ENCODE measurements around the gene LGALS9B.
"Not testable (repeated sequence)": the region's sequence is repeated elsewhere in the genome, so short reads cannot be mapped to it uniquely, and the experiment has no call there.

The LGALS9B gene

GRCh38 chr17:20494735-20495134 is 27.4 kb upstream of the LGALS9B start:
- H3K9me3 ChIP-seq (ENCODE audit: control insufficient read depth, insufficient read depth, low read length); H3K36me3 ChIP-seq (ENCODE audit: control insufficient read depth, insufficient read depth, low read length): not testable (repeated sequence)
- no CpG with 5 or more reads among the region's 9 CpGs for WGBS (ENCODE audit: insufficient coverage, insufficient read length)

DNA sequence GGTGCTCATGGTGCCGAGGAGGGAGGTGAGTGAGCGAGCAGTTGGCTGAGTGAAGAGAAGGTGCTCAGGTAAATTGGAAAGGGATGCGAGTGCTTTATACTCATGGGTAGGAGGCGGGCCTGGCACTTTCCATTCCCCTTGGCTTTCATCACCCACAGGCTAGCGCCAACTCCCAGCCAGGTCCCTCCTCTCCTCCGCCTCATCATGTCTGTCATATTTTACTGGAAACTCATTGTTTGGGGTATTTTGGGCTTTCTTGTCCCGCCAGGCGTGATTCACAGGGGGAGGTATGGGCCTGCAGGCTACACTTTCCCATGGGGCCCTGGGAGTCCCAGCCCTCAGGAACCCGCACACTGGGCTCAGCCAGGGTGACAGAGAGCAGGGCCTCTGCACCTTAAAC is 26.8 kb upstream of the LGALS9B start:
- not testable (repeated sequence) for H3K4me3 ChIP-seq (ENCODE audit: low read length); H3K27me3 ChIP-seq (ENCODE audit: control insufficient read depth, insufficient read depth, low read length); H3K9me3 ChIP-seq (ENCODE audit: control insufficient read depth, insufficient read depth, low read length); DNase-seq (ENCODE audit: low read depth, low spot score); H3K27ac ChIP-seq (ENCODE audit: low read length); H3K4me1 ChIP-seq (ENCODE audit: control insufficient read depth, insufficient read depth, low read length); H3K36me3 ChIP-seq (ENCODE audit: control insufficient read depth, insufficient read depth, low read length)
- WGBS (ENCODE audit: insufficient coverage, insufficient read length), result no CpG with 5 or more reads among the region's 9 CpGs

More at GRCh38 chr17:20494735-20495134, 27.4 kb upstream of the LGALS9B start:
- H3K27me3 ChIP-seq (ENCODE audit: control insufficient read depth, insufficient read depth, low read length); H3K4me1 ChIP-seq (ENCODE audit: control insufficient read depth, insufficient read depth, low read length); H3K4me3 ChIP-seq (ENCODE audit: low read length); H3K27ac ChIP-seq (ENCODE audit: low read length); DNase-seq (ENCODE audit: low read depth, low spot score): not testable (repeated sequence)

- H3K4me3 ChIP-seq (ENCODE audit: low read length); DNase-seq (ENCODE audit: low read depth, low spot score); H3K9me3 ChIP-seq (ENCODE audit: control insufficient read depth, insufficient read depth, low read length); H3K27me3 ChIP-seq (ENCODE audit: control insufficient read depth, insufficient read depth, low read length); H3K36me3 ChIP-seq (ENCODE audit: control insufficient read depth, insufficient read depth, low read length); H3K4me1 ChIP-seq (ENCODE audit: control insufficient read depth, insufficient read depth, low read length); H3K27ac ChIP-seq (ENCODE audit: low read length): not testable (repeated sequence)
- no CpG with 5 or more reads among the region's 8 CpGs for WGBS (ENCODE audit: insufficient coverage, insufficient read length)
Observed at GRCh38 chr17:20492971-20493370, 25.6 kb upstream of the LGALS9B start.

- not testable (repeated sequence) for DNase-seq (ENCODE audit: low read depth, low spot score); H3K36me3 ChIP-seq (ENCODE audit: control insufficient read depth, insufficient read depth, low read length); H3K4me3 ChIP-seq (ENCODE audit: low read length); H3K27ac ChIP-seq (ENCODE audit: low read length); H3K27me3 ChIP-seq (ENCODE audit: control insufficient read depth, insufficient read depth, low read length); H3K4me1 ChIP-seq (ENCODE audit: control insufficient read depth, insufficient read depth, low read length); H3K9me3 ChIP-seq (ENCODE audit: control insufficient read depth, insufficient read depth, low read length)
- WGBS (ENCODE audit: insufficient coverage, insufficient read length), result no CpG with 5 or more reads among the region's 6 CpGs
Observed at GRCh38 chr17:20492099-20492498, 24.8 kb upstream of the LGALS9B start.

GRCh38 chr17:20484930-20485329 is 17.6 kb upstream of the LGALS9B start:
- H3K4me1 ChIP-seq (ENCODE audit: control insufficient read depth, insufficient read depth, low read length); H3K4me3 ChIP-seq (ENCODE audit: low read length); H3K27me3 ChIP-seq (ENCODE audit: control insufficient read depth, insufficient read depth, low read length); H3K27ac ChIP-seq (ENCODE audit: low read length); H3K9me3 ChIP-seq (ENCODE audit: control insufficient read depth, insufficient read depth, low read length); H3K36me3 ChIP-seq (ENCODE audit: control insufficient read depth, insufficient read depth, low read length); DNase-seq (ENCODE audit: low read depth, low spot score): not testable (repeated sequence)
- WGBS (ENCODE audit: insufficient coverage, insufficient read length), result no CpG with 5 or more reads among the region's 6 CpGs

DNA sequence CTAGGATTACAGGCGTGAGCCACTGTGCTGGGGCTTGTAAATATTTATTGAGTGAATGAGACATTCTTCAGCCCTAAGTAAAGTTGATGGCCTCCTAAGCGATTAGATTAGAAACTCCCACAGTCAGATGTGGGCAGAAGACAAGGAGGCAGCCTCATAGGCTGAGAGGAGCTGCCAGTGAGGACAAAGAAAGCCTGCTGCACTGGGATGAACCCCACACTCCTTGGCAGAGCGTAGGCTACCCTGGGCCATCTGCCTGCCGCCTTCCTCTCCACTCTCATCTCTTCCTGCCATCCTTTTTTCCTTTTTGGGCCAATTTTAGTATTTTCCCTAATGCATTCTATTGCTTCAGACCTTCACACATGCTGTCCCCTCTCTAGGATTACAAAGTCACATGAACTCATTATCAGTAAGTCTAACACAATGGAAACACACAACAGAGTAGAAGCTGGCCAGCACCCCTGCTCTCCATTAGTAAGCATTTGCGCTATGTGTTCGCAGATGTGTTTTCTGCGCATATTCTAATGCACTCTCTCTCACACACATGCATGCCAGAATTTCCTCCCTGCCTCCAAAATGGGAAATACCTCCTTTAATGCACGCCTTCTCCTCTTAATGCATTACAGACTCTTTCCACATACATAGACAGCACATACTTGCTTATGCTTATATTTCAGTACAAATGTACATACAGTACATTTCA is 12.7 kb upstream of the LGALS9B start:
- WGBS (ENCODE audit: insufficient coverage, insufficient read length), result no CpG with 5 or more reads among the region's 8 CpGs
- H3K4me3 ChIP-seq (ENCODE audit: low read length); H3K4me1 ChIP-seq (ENCODE audit: control insufficient read depth, insufficient read depth, low read length); DNase-seq (ENCODE audit: low read depth, low spot score); H3K36me3 ChIP-seq (ENCODE audit: control insufficient read depth, insufficient read depth, low read length); H3K9me3 ChIP-seq (ENCODE audit: control insufficient read depth, insufficient read depth, low read length); H3K27ac ChIP-seq (ENCODE audit: low read length); H3K27me3 ChIP-seq (ENCODE audit: control insufficient read depth, insufficient read depth, low read length): not testable (repeated sequence)

DNA sequence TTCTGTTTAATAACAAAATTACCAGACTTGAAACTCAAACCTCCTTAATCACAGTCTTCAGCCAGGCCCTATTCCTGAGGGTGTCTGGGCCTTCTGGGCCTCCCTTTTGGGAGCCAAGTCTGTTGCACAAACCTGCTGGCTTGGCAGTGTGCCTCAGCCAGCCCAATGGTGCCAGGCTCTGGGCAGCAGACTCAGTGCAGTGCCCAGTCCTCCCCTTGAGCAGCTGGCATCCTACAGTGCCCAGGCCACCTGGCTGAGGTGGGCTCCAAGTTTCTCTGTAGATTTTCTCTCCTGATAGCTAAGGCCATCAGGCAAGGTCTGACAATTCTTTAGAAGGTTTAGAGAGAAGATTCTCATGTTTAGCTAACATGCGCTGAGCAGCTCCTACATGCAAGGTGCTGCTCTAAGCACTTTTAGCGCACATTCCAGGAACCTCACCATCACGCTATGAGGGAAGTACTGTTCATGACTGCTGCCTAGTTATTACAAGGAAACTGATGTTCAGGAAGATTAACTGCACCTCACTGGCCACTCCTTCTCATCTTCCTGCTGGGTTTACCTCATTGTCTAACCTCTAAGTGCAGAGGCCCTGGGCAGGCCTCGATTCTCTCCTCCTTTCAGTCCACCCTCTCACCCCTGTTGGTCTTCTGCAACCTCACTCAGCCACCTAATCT is 10.2 kb upstream of the LGALS9B start:
- H3K27ac ChIP-seq (ENCODE audit: low read length); DNase-seq (ENCODE audit: low read depth, low spot score); H3K9me3 ChIP-seq (ENCODE audit: control insufficient read depth, insufficient read depth, low read length); H3K27me3 ChIP-seq (ENCODE audit: control insufficient read depth, insufficient read depth, low read length); H3K36me3 ChIP-seq (ENCODE audit: control insufficient read depth, insufficient read depth, low read length); H3K4me3 ChIP-seq (ENCODE audit: low read length); H3K4me1 ChIP-seq (ENCODE audit: control insufficient read depth, insufficient read depth, low read length): not testable (repeated sequence)
- no CpG with 5 or more reads among the region's 4 CpGs for WGBS (ENCODE audit: insufficient coverage, insufficient read length)

DNA sequence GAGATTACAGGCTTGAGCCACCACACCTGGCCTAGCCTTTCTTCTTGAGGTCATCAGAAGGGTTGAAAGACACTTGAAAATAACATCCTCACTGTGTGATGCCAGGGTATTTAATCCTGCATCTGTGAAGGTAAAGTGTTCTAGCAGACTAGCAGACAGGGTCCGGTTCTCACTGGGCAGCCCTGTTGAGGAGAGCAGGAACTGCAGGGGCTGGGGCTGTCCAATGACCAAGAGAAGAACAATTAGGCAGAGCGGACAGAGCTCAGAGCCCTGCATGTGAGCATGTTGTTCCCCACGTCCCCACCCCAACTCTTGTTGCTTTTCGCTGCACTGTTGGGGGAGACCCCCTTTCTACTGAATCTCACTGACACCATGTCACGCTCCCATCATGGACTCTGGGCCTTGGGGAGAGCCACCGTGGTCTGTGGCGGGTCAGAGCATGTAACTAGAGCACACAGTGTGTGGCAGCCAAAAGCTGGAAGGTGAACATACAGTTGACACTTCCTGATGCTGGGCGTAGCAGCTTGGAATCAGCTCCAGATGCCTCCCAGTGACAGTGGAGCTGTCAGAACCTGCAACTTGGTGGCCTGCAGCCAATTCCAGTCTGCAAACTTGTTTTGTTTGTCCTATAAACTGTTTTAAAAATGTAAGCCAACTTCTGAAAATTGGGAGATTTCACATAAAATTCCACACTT is 7.9 kb upstream of the LGALS9B start:
- not testable (repeated sequence) for H3K4me3 ChIP-seq (ENCODE audit: low read length); H3K9me3 ChIP-seq (ENCODE audit: control insufficient read depth, insufficient read depth, low read length); DNase-seq (ENCODE audit: low read depth, low spot score); H3K4me1 ChIP-seq (ENCODE audit: control insufficient read depth, insufficient read depth, low read length); H3K36me3 ChIP-seq (ENCODE audit: control insufficient read depth, insufficient read depth, low read length); H3K27me3 ChIP-seq (ENCODE audit: control insufficient read depth, insufficient read depth, low read length); H3K27ac ChIP-seq (ENCODE audit: low read length)
- WGBS (ENCODE audit: insufficient coverage, insufficient read length), result no CpG with 5 or more reads among the region's 8 CpGs

DNA sequence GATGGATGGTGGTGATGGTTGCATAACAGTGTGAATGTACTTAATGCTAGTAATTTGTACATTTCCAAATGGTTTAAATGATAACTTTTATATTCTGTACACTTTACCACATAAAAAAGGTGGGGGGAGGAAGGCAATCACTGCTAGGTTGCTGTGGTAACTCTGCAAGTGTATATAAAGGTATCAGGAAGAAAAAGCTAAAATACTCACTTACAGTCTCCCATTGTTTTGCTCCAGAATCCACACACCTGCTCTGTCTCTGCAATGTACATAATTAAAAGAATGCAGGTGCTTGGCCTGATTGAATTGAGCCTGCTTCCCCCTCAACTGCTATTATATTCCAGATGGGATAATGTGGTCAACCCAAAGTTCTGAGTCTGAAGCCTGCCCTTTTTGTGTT is 6.7 kb upstream of the LGALS9B start:
- H3K27ac ChIP-seq (ENCODE audit: low read length); H3K36me3 ChIP-seq (ENCODE audit: control insufficient read depth, insufficient read depth, low read length); H3K4me3 ChIP-seq (ENCODE audit: low read length); H3K4me1 ChIP-seq (ENCODE audit: control insufficient read depth, insufficient read depth, low read length); H3K9me3 ChIP-seq (ENCODE audit: control insufficient read depth, insufficient read depth, low read length); DNase-seq (ENCODE audit: low read depth, low spot score); H3K27me3 ChIP-seq (ENCODE audit: control insufficient read depth, insufficient read depth, low read length): not testable (repeated sequence)

DNA sequence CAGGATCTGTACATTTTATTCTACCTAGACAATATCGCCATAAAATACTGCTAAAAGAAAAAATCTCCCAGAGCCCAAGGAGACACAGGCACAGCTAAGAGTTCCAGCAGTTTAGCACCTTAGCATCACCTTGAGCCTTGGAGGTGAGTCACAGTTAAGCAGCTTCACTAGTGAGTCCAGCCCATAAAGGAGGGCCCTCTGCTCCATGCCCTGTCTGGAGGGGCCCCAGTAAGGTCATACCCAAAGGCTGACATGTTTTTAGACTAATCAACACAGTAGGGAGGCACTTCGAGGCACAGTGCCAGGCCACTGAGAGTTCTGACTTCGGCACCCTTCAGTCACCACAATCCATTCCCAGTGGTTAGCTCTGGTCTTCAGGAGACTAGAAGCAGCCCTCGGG is 2.6 kb upstream of the LGALS9B start:
- no CpG with 5 or more reads among the region's 4 CpGs for WGBS (ENCODE audit: insufficient coverage, insufficient read length)
- H3K4me1 ChIP-seq (ENCODE audit: control insufficient read depth, insufficient read depth, low read length); H3K36me3 ChIP-seq (ENCODE audit: control insufficient read depth, insufficient read depth, low read length); H3K27ac ChIP-seq (ENCODE audit: low read length); H3K27me3 ChIP-seq (ENCODE audit: control insufficient read depth, insufficient read depth, low read length); DNase-seq (ENCODE audit: low read depth, low spot score); H3K4me3 ChIP-seq (ENCODE audit: low read length); H3K9me3 ChIP-seq (ENCODE audit: control insufficient read depth, insufficient read depth, low read length): not testable (repeated sequence)

GRCh38 chr17:20469107-20469506 is 1.8 kb upstream of the LGALS9B start:
- no CpG with 5 or more reads among the region's 4 CpGs for WGBS (ENCODE audit: insufficient coverage, insufficient read length)

More at GRCh38 chr17:20469107-20469506, 1.8 kb upstream of the LGALS9B start:
- not testable (repeated sequence) for H3K9me3 ChIP-seq (ENCODE audit: control insufficient read depth, insufficient read depth, low read length); DNase-seq (ENCODE audit: low read depth, low spot score); H3K27me3 ChIP-seq (ENCODE audit: control insufficient read depth, insufficient read depth, low read length); H3K36me3 ChIP-seq (ENCODE audit: control insufficient read depth, insufficient read depth, low read length); H3K4me3 ChIP-seq (ENCODE audit: low read length); H3K27ac ChIP-seq (ENCODE audit: low read length); H3K4me1 ChIP-seq (ENCODE audit: control insufficient read depth, insufficient read depth, low read length)

All from iPS DF 6.9 (cell line).